H9 (cell line): ENCODE results near the gene LEF1. TPM values are rescaled to one million over a fixed set of nuclear protein-coding genes. Genes with fewer than 3 reads are reported as not detected.

Experiments
- DNase-seq: peaks from one replicate; pipeline ENCODE4 v3.0.0-alpha.2; 2017
- H2AFZ ChIP-seq: one replicate; pipeline ENCODE4 v1.6.1; 2013; ENCODE audit warnings: mild to moderate bottlenecking, low read length, control low read depth, moderate library complexity
- H2AK5ac ChIP-seq: 2 replicates; pipeline ENCODE4 v1.6.1; 2013; ENCODE audit warnings: low read length, control low read depth, mixed read lengths; ENCODE audit not compliant: insufficient read length
- H2BK120ac ChIP-seq: one replicate; pipeline ENCODE4 v1.6.1; 2013; ENCODE audit warnings: low read depth, mild to moderate bottlenecking, low read length, control low read depth, inconsistent platforms; ENCODE audit not compliant: poor library complexity, severe bottlenecking
- H2BK12ac ChIP-seq: 2 replicates; pipeline ENCODE4 v1.6.1; 2013; ENCODE audit warnings: low read length, control low read depth, mixed read lengths, low read depth; ENCODE audit not compliant: insufficient read length
- H2BK15ac ChIP-seq: 2 replicates; pipeline ENCODE4 v1.6.1; 2013; ENCODE audit warnings: low read depth, low read length, control low read depth
- H2BK20ac ChIP-seq: one replicate; pipeline ENCODE4 v1.6.1; 2013; ENCODE audit warnings: low read depth, mild to moderate bottlenecking, low read length, control low read depth, inconsistent platforms; ENCODE audit not compliant: poor library complexity, severe bottlenecking
- H2BK5ac ChIP-seq: 2 replicates; pipeline ENCODE4 v1.6.1; 2013; ENCODE audit warnings: low read length, control low read depth, mixed read lengths; ENCODE audit not compliant: insufficient read length
- H3K14ac ChIP-seq: 2 replicates; pipeline ENCODE4 v1.6.1; 2013; ENCODE audit warnings: low read length, control low read depth; ENCODE audit not compliant: insufficient read depth
- H3K18ac ChIP-seq: 2 replicates; pipeline ENCODE4 v1.6.1; 2013; ENCODE audit warnings: low read depth, mild to moderate bottlenecking, mixed read lengths, low read length, control low read depth; ENCODE audit not compliant: insufficient read length
- H3K23ac ChIP-seq: 2 replicates; pipeline ENCODE4 v1.6.1; 2013; ENCODE audit warnings: low read length, control low read depth, mixed read lengths, low read depth; ENCODE audit not compliant: insufficient read length
- H3K23me2 ChIP-seq: 2 replicates; pipeline ENCODE4 v1.6.1; 2013; ENCODE audit warnings: low read depth, mild to moderate bottlenecking, mixed read lengths, low read length, control low read depth; ENCODE audit not compliant: insufficient read length, poor library complexity, severe bottlenecking
- H3K27ac ChIP-seq: 2 replicates; pipeline ENCODE4 v1.5.1; 2013; ENCODE audit warnings: low read length, control low read depth, mixed read lengths, low read depth; ENCODE audit not compliant: insufficient read length
- H3K27me3 ChIP-seq: 2 replicates; pipeline ENCODE4 v1.6.1; 2013; ENCODE audit warnings: low read length, control low read depth, inconsistent platforms; ENCODE audit not compliant: insufficient read depth
- H3K4ac ChIP-seq: 2 replicates; pipeline ENCODE4 v1.6.1; 2013; ENCODE audit warnings: low read depth, mild to moderate bottlenecking, control low read depth, inconsistent platforms, low read length, moderate library complexity
- H3K4me1 ChIP-seq: 2 replicates; pipeline ENCODE4 v1.6.1; 2013; ENCODE audit warnings: low read length, control low read depth, inconsistent platforms; ENCODE audit not compliant: insufficient read depth
- H3K4me2 ChIP-seq: 2 replicates; pipeline ENCODE4 v1.6.1; 2013; ENCODE audit warnings: low read length, control low read depth, mixed read lengths; ENCODE audit not compliant: insufficient read length, insufficient read depth
- H3K56ac ChIP-seq: 2 replicates; pipeline ENCODE4 v1.6.1; 2013; ENCODE audit warnings: low read depth, mild to moderate bottlenecking, mixed read lengths, low read length, control low read depth; ENCODE audit not compliant: insufficient read length
- H3K79me1 ChIP-seq: 2 replicates; pipeline ENCODE4 v1.6.1; 2013; ENCODE audit warnings: low read depth, mild to moderate bottlenecking, moderate library complexity, low read length, control low read depth, inconsistent platforms; ENCODE audit not compliant: insufficient read depth, poor library complexity, severe bottlenecking
- H3K79me2 ChIP-seq: 2 replicates; pipeline ENCODE4 v1.6.1; 2013; ENCODE audit warnings: low read length, control low read depth, inconsistent platforms; ENCODE audit not compliant: insufficient read depth
- H3K9ac ChIP-seq: 2 replicates; pipeline ENCODE4 v1.6.1; 2013; ENCODE audit warnings: low read length, control low read depth, mixed read lengths; ENCODE audit not compliant: insufficient read length; ENCODE audit errors: extremely low read depth
- H3K9me3 ChIP-seq: one replicate; pipeline ENCODE4 v1.6.1; 2013; ENCODE audit warnings: low read depth, low read length, inconsistent platforms; ENCODE audit not compliant: control insufficient read depth
- H3T11ph ChIP-seq: one replicate; pipeline ENCODE4 v1.6.1; 2013; ENCODE audit warnings: mild to moderate bottlenecking, low read length, control low read depth, inconsistent platforms
- H4K20me1 ChIP-seq: one replicate; pipeline ENCODE4 v1.6.1; 2013; ENCODE audit not compliant: control insufficient read depth, insufficient read length, insufficient read depth
- H4K5ac ChIP-seq: 2 replicates; pipeline ENCODE4 v1.6.1; 2013; ENCODE audit warnings: low read depth, mild to moderate bottlenecking, mixed read lengths, low read length, control low read depth; ENCODE audit not compliant: insufficient read length
- H4K8ac ChIP-seq: replicated peaks from 2 replicates; pipeline ENCODE4 v1.6.1; 2013; ENCODE audit warnings: low read length, control low read depth, mixed read lengths, low read depth; ENCODE audit not compliant: insufficient read length
- H4K91ac ChIP-seq: 2 replicates; pipeline ENCODE4 v1.6.1; 2013; ENCODE audit warnings: low read depth, mild to moderate bottlenecking, moderate library complexity, mixed read lengths, low read length, control low read depth; ENCODE audit not compliant: insufficient read length
- H3K27ac Mint-ChIP-seq, 3 experiments: 2 replicates in 2 of 3; 3 replicates in 1 of 3; pipeline ENCODE4 v1.8.0; 2020 to 2021; ENCODE audit warnings: mixed read lengths in 3 of 3, mild to moderate bottlenecking in 1 of 3, moderate library complexity in 1 of 3
- H3K27me3 Mint-ChIP-seq: 2 replicates; pipeline ENCODE4 v1.8.0; 2021; ENCODE audit warnings: low read depth, mild to moderate bottlenecking, moderate library complexity, mixed read lengths
- H3K36me3 Mint-ChIP-seq, 3 experiments: 2 replicates in 2 of 3; 3 replicates in 1 of 3; pipeline ENCODE4 v1.8.0; 2020 to 2021; ENCODE audit warnings: low read depth in 3 of 3, mixed read lengths in 3 of 3; ENCODE audit not compliant: insufficient read depth in 1 of 3
- H3K4me1 Mint-ChIP-seq, 2 experiments: 2 replicates each; pipeline ENCODE4 v1.8.0; 2020; ENCODE audit warnings: mixed read lengths in 2 of 2
- H3K4me3 Mint-ChIP-seq, 2 experiments: 2 replicates in 1 of 2; 3 replicates in 1 of 2; pipeline ENCODE4 v1.8.0; 2020 to 2021; ENCODE audit warnings: mild to moderate bottlenecking in 2 of 2, mixed read lengths in 2 of 2, moderate library complexity in 1 of 2
- H3K9me3 Mint-ChIP-seq, 2 experiments: 2 replicates in 1 of 2; 3 replicates in 1 of 2; pipeline ENCODE4 v1.8.0; 2020; ENCODE audit warnings: mild to moderate bottlenecking in 2 of 2, mixed read lengths in 2 of 2, moderate library complexity in 1 of 2
- WGBS: extraction: QIAGEN DNeasy Blood & Tissue Kit; methylation state at CpG from one replicate; pipeline ENCODE4 v1.1.7; 2013; ENCODE audit warnings: missing lambda C conversion rate, low lambda C conversion rate, mixed read lengths; ENCODE audit not compliant: insufficient read length; ENCODE audit errors: extremely low coverage; 5-methylcytosine and 5-hydroxymethylcytosine counted together
- total RNA-seq: library from RNA; stranded (reverse); gene quantifications from 2 replicates; pipeline ENCODE4 v1.2.1, GENCODE V29; 2021
- TF ChIP-seq, protein P1 (sequence below): fragments of 200-600 bp; sonication (generic); conservative IDR thresholded peaks from 3 replicates; pipeline ENCODE4 v1.8.0; 2021; ENCODE audit warnings: antibody characterized with exemption, mild to moderate bottlenecking

Gene LEF1
- total RNA-seq, 1 experiment from 2014 or later: 2.5 TPM

DNA sequence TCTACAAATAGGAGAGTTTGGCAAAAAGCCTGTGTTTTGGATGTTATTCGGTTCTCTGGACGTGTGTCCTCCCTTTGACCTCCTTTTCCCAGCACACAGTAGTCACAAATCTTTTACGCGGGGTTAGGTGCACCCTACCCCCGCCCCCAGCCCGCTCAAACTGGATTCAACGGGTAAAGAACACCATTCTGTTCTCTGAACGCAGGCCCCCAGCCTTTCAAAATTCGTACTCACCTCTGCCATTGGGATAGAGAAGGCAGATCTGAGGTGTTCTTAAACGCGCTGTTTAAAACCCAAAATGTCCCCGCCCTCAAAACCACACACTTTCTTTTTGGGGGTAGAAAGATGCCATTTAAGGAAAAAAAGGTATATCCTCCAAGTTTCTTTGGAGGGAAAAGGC, 2.7 kb downstream of the LEF1 start:
- Histone ChIP-seq H3K9ac (no peak overlapping the region), H3K79me2 (no peaks in the 10 kb centered on the region), H3K9me3 (no peaks in the 10 kb centered on the region), H3K14ac (no peak overlapping the region), H3K23ac (no peak overlapping the region), H4K91ac (no peak overlapping the region), H2BK20ac (no peak overlapping the region), H2BK12ac (no peak overlapping the region), H4K20me1 (no peaks in the 10 kb centered on the region), H3K27ac (no peak overlapping the region), H2BK5ac (no peak overlapping the region), H3K23me2 (peaks cover 27% of the 10 kb centered on the region), H4K8ac (no peak overlapping the region), H2BK15ac (no peak overlapping the region), H3K4me2 (peak overlapping the region; percentile 89), H3K4ac (no peak overlapping the region), H3K4me1 (peaks cover 4% of the 10 kb centered on the region), H3K56ac (no peak overlapping the region), H3K27me3 (peaks cover 62% of the 10 kb centered on the region), H3K79me1 (no peaks in the 10 kb centered on the region), H3T11ph (no peak overlapping the region), H2BK120ac (no peak overlapping the region), H4K5ac (no peak overlapping the region), H2AK5ac (no peak overlapping the region), H2AFZ (no peak overlapping the region), H3K18ac (no peak overlapping the region)
- Mint-ChIP-seq H3K4me3 (peak overlapping the region; percentile 38 to 73), H3K36me3 (peaks cover 0 to 1% (median 0%) of the 10 kb centered on the region in 3 experiments; a peak in 1 of 7 replicates), H3K27me3 (peaks cover 98% of the 10 kb centered on the region), H3K9me3 (peaks cover 0 to 6% of the 10 kb centered on the region in 2 experiments; a peak in 2 of 5 replicates), H3K4me1 (peaks cover 32 to 43% of the 10 kb centered on the region in 2 experiments), H3K27ac (no peak overlapping the region)
- no CpG with 5 or more reads among the region's 12 CpGs for WGBS
- no peak for DNase-seq
- TF ChIP-seq, protein P1, sequence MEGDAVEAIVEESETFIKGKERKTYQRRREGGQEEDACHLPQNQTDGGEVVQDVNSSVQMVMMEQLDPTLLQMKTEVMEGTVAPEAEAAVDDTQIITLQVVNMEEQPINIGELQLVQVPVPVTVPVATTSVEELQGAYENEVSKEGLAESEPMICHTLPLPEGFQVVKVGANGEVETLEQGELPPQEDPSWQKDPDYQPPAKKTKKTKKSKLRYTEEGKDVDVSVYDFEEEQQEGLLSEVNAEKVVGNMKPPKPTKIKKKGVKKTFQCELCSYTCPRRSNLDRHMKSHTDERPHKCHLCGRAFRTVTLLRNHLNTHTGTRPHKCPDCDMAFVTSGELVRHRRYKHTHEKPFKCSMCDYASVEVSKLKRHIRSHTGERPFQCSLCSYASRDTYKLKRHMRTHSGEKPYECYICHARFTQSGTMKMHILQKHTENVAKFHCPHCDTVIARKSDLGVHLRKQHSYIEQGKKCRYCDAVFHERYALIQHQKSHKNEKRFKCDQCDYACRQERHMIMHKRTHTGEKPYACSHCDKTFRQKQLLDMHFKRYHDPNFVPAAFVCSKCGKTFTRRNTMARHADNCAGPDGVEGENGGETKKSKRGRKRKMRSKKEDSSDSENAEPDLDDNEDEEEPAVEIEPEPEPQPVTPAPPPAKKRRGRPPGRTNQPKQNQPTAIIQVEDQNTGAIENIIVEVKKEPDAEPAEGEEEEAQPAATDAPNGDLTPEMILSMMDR: no peak
